ENCODE results near the gene PTF1A.

Gene PTF1A, protein sequence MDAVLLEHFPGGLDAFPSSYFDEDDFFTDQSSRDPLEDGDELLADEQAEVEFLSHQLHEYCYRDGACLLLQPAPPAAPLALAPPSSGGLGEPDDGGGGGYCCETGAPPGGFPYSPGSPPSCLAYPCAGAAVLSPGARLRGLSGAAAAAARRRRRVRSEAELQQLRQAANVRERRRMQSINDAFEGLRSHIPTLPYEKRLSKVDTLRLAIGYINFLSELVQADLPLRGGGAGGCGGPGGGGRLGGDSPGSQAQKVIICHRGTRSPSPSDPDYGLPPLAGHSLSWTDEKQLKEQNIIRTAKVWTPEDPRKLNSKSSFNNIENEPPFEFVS

DNA sequence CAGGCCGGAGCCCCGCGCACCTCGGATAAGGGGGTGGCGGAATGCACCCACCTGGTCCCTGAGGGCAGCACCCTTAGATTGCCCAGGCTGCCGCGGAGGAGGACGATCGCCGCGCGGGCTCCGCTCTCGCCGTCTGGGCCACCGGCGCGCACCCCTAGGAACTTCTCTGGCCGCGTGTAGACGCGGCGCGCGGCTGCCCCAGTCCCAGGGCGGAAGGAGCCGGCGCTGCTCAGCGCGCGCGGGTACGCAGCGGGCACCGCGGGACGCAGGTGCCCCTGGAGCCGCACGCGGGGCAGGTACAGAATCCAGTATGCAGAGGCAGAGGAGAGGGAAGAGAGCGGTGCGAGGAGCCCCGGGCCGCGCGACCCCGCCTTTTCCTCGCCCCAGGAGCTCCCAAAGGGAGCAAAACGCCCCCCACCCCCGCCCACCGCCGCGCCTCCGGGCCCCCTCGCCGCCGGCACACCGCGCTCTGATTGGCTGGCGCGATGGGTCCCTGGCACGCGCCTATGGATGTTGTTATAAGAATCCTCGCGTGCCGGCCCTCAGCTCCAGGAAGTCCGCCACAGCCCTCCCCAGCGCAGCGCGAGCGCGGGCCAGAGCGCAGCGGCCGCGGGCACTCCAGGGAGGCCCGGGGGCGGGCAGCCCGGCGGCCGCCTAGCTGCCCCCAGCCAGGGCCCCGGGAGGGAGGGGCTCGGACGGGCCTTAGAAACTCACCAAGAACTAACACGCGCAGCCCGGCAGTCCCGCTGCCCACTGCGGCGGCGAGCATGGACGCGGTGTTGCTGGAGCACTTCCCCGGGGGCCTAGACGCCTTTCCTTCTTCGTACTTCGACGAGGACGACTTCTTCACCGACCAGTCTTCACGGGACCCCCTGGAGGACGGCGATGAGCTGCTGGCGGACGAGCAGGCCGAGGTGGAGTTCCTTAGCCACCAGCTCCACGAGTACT lies at the start of gene PTF1A:
TSS of gene PTF1A (plus strand) at position 549 of the 948 bp plus-strand sequence. CDS start at position 768, 219 bp downstream.
- no peak for DNase-seq

- DNase-seq, result no peak
Observed at GRCh38 chr10:23146258-23146657, 45.9 kb upstream of the PTF1A start.

DNA sequence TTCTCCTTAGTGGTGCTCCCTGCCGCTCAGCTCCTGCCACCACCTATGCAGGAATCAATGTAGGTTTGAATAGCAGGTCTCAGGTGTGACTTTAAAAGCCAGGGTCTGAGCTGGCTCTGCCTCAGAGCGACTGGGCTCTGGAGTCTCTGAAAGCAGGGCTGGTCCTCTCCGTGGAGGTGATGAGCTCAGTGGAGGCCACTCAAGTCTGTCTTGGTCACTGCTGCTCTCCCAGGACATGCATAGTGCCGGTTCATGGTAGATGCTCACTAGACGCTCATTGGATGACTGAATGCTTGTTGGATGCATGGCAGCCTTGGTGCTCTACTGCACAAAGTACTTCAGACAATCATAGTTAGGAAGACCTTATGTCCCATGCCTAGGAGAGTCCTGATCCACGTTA lies 45.1 kb upstream of the PTF1A start:
- no peak for DNase-seq

- DNase-seq, result no peak
Observed at GRCh38 chr10:23148214-23148613, 43.9 kb upstream of the PTF1A start.

GRCh38 chr10:23150091-23150490 lies 42.0 kb upstream of the PTF1A start:
- no peak for DNase-seq

- DNase-seq, result no peak
Observed at GRCh38 chr10:23150610-23151009, 41.5 kb upstream of the PTF1A start.

DNA sequence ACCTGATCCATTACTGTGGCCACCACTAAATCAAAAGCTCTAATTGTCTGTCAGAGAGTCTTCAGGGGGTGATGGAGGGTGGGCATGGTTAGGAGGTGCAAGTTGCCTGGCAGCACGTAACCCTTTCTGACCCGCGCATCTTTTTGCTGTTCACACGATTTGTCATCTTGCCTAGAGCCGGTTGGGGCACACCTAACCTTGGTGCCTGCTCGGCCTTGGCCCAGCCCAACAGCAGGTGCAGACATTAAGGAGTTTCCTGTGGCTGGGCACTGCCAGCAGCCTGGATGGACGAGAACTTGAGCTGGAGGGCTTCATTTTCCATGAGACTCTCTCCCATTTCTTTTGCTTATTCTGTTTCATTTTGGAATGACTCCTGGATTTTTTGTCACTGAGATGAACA lies 41.0 kb upstream of the PTF1A start:
- no peak for DNase-seq

- no peak for DNase-seq
Observed at GRCh38 chr10:23155169-23155568, 36.9 kb upstream of the PTF1A start.

- no peak for DNase-seq
Observed at GRCh38 chr10:23156447-23157150, 35.5 kb upstream of the PTF1A start.

DNA sequence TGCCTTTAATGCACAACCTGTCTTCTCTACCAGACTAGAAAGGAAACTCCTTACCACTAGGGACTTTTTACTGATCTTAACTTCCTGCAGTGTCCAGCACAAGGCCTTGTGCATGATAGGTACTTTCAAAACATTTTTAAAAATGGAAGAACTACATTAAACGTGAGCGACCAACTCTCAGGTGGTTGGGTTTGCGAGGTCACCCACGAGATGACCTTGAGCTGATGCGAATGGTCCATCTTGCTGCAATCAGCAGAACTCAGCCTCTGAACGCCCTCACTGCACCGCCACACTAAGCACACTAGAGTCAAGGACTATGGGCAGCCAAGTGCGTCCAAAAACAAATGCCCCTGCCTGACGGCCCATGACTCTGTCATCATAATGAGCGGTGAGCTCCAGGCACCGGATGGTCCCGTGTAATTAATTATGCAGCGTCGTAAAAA lies 34.9 kb upstream of the PTF1A start:
- DNase-seq, result no peak

- peak; percentile 48 for DNase-seq
Observed at GRCh38 chr10:23157691-23158369, 34.3 kb upstream of the PTF1A start.

DNA sequence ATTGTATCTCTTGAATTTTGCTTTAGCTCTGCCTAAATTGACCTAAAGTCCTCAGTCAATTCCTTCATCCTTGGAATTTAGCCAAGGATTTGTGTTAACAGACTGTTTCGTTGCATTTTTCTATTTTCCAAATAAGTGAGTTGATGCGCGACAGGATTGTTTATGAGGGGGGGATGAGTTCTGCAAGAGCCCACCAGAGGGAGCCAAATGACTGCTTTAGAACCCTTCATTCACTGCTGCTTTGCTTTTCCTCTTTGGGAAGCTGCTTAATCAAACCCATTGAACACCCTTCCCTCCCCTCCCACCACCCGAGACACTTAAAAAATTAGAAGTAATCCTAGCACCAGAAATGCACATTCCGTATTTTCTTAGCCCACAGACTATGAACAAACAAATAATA lies 33.7 kb upstream of the PTF1A start:
- DNase-seq, result peak; percentile 56

DNA sequence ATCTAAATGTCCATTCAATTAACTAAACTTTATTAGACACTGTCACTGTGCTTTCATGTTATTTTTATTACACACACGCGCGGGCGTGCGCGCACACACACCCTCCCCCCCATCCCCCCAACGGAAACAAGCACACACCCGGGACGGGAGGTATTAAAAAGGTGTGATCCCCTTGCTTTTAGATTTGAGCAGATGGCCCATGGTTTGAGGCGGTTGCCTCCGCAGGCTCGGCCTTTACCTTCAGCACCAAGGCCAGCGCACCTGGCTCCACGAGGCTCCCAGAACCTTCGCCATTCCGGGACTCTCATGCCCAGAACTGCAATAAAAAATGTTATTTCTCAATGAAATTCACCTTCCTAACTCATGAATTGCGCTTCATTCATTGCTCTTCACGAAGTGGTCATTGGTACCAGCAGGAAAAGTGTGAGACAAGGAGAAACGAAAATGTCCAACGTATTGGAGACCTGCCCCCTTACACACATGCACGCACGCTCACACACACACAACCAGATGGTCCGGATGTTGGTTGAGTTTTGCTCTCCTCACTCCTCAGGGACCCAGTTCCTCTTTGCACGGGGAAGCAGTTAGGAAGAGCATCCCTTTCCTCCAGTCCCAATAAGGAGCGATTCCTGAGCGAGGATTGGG lies 20.8 kb upstream of the PTF1A start:
- peak; percentile 13 for DNase-seq

- DNase-seq, result no peak
Observed at GRCh38 chr10:23172429-23173213, 19.5 kb upstream of the PTF1A start.

- DNase-seq, result no peak
Observed at GRCh38 chr10:23173214-23174073, 18.7 kb upstream of the PTF1A start.

GRCh38 chr10:23174074-23174976 lies 17.8 kb upstream of the PTF1A start:
- DNase-seq, result no peak

- no peak for DNase-seq
Observed at GRCh38 chr10:23174977-23175512, 17.1 kb upstream of the PTF1A start.

DNA sequence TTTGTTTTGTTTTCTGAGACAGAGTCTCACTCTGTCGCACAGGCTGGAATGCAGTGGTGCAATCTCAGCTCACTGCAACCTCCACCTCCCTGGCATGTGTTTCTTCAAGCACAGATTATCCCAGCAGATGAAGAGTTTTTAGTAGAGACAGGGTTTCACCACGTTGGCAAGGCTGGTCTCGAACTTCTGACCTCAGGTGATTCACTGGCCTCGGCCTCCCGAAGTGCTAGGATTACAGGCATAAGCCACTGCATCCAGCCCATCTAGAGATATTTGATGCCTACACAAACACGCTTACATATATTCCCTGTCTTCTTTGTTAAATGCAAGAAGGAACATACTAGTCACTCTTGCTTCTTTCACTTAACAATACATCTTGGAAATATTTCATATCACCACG lies 5.9 kb upstream of the PTF1A start:
- DNase-seq, result no peak

GRCh38 chr10:23186697-23187096 lies 5.4 kb upstream of the PTF1A start:
- no peak for DNase-seq
